Right atrium auricular region (tissue), 2 donors: ENCODE results near the gene OR10P1. TPM values are rescaled to one million over a fixed set of nuclear protein-coding genes. Genes with fewer than 3 reads are reported as not detected.
A peak's percentile ranks its signal among the peaks of the same experiment; 100 is the strongest.

Experiments used
- DNase-seq: peaks from one replicate; pipeline ENCODE4 v3.0.0-alpha.2; 2019; ENCODE audit warnings: low spot score
- H3K27ac ChIP-seq, 2 donors: fragments of 200-600 bp; sonication (generic); 1 replicate in 1 of 2; 2 replicates in 1 of 2; pipeline ENCODE4 v1.5.1; 2016 to 2019
- H3K27me3 ChIP-seq, 2 donors: fragments of 200-600 bp; sonication (generic); one replicate each; pipeline versions ENCODE4 v1.5.1 to v1.6.0; 2017 to 2019
- H3K36me3 ChIP-seq: fragments of 200-600 bp; sonication (generic); one replicate; pipeline ENCODE4 v1.5.1; 2016
- H3K4me1 ChIP-seq, 2 donors: fragments of 200-600 bp; sonication (generic); one replicate each; pipeline versions ENCODE4 v1.5.1 to v1.6.0; 2017 to 2019
- H3K4me3 ChIP-seq, 2 donors: fragments of 200-600 bp; sonication (generic); 1 replicate in 1 of 2; 2 replicates in 1 of 2; pipeline ENCODE4 v1.5.1; 2017 to 2019; ENCODE audit warnings: mild to moderate bottlenecking in 1 of 2, moderate library complexity in 1 of 2
- H3K9me3 ChIP-seq, 2 donors: fragments of 200-600 bp; sonication (generic); one replicate each; pipeline ENCODE4 v1.5.1; 2019
- total RNA-seq, 2 donors: library from RNA; depleted of rRNA; stranded (reverse); fragments of >200 nt; gene quantifications; one replicate each; pipeline ENCODE4 v1.1.0, GENCODE V29; 2016
- TF ChIP-seq, protein P1 (sequence below), 2 donors: fragments of 200-600 bp; sonication (generic); IDR thresholded peaks; one replicate each; pipeline ENCODE4 v1.5.1; 2019; ENCODE audit warnings: antibody characterized with exemption in 2 of 2

OR10P1 gene
- total RNA-seq, 2 donors from 2014 or later: not detected

DNA sequence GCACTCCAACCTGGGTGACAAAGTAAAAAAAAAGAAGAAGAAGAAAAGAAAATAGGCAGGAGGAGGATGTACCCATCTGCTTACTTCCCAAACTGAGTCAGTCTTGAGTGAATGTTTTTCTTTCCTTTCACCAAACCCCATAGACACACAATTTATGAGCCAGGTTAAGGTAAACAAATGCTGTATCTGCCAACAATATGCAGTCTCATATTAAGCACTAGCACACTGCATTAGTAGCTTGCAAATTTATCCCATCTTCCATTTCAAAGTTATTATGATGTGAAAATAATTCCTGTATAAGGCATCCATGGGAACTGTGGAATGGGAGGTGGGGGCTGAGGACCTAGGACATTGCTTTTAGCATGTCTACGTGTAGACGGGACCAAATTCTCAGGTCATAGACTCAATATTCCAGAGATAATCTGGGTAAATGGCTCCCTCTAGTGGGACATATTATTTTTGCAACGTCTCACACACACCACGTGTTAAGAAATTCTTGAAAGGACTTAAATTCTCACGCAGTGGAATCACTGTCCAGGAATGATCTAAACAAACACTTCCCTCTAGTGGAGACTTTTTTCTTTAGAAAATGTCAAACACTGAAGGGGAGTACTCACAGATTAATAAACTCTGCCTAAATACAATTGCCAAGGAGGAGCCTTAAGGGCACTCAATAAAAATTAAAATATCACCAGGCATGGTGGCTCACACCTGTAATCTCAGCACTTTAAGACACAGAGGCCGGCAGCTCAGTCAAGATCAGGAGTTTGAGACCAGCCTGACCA, 17.1 kb upstream of the OR10P1 start:
- Histone ChIP-seq H3K36me3 (no peaks in the 10 kb centered on the region), H3K4me3 (no peak overlapping the region), H3K27me3 (no peaks in the 10 kb centered on the region), H3K27ac (no peak overlapping the region), H3K9me3 (peaks cover 4 to 25% of the 10 kb centered on the region in 2 donors), H3K4me1 (no peaks in the 10 kb centered on the region)
- no peak for DNase-seq
- TF ChIP-seq, protein P1, sequence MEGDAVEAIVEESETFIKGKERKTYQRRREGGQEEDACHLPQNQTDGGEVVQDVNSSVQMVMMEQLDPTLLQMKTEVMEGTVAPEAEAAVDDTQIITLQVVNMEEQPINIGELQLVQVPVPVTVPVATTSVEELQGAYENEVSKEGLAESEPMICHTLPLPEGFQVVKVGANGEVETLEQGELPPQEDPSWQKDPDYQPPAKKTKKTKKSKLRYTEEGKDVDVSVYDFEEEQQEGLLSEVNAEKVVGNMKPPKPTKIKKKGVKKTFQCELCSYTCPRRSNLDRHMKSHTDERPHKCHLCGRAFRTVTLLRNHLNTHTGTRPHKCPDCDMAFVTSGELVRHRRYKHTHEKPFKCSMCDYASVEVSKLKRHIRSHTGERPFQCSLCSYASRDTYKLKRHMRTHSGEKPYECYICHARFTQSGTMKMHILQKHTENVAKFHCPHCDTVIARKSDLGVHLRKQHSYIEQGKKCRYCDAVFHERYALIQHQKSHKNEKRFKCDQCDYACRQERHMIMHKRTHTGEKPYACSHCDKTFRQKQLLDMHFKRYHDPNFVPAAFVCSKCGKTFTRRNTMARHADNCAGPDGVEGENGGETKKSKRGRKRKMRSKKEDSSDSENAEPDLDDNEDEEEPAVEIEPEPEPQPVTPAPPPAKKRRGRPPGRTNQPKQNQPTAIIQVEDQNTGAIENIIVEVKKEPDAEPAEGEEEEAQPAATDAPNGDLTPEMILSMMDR (IDR thresholded peaks at IDR 0.05): peak; percentile 78 to 87

DNA sequence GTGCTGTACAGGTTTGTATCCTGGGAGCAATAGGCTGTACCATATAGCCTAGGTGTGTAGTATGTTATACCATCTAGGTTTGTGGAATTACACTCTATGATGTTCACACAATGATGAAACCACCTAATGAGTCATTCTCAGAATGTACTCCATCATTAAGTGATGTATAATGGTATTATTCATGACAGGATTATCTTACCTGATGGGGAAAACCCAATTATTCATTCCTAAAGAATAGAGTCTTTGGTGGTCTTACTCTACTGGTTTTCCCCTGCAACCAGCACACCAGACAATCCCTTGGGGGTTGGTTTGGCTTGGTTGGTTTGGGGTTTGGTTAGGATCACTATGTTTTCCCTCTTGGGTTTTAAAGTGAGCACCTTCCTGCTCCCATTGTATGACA, 12.6 kb upstream of the OR10P1 start:
- Histone ChIP-seq H3K4me1 (peaks cover 0 to 4% of the 10 kb centered on the region in 2 donors), H3K4me3 (no peak overlapping the region), H3K36me3 (no peaks in the 10 kb centered on the region), H3K9me3 (no peaks in the 10 kb centered on the region), H3K27ac (no peak overlapping the region), H3K27me3 (no peaks in the 10 kb centered on the region)
- TF ChIP-seq, protein P1 (IDR thresholded peaks at IDR 0.05): no peak
- no peak for DNase-seq

DNA sequence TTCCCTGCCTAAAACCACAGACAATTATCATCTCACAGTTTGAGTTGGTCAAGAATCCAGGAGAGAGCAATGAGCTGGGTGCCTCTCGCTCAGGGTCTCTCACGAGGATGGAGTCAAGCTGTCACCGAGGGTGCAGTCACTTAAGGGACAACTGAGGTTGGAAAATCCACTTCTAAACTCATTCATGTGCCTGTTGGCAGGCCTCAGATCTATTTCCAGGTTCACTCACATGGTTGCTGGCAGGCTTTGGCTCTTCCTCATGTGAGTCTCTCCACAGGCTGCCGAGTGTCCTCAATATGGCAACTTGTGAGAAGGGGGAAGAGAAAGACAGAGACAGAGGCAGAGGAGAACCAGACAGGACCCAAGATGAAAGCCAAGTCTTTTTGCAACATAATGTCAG, 10.5 kb upstream of the OR10P1 start:
- no peaks in the 10 kb centered on the region for H3K36me3 ChIP-seq
- no peak overlapping the region for H3K4me3 ChIP-seq
- H3K9me3 ChIP-seq: no peaks in the 10 kb centered on the region
- peak overlapping the region; percentile 68 to 75 for H3K27ac ChIP-seq
- TF ChIP-seq, protein P1 (IDR thresholded peaks at IDR 0.05): no peak
- H3K4me1 ChIP-seq: peaks cover 0 to 9% of the 10 kb centered on the region in 2 donors
- DNase-seq: no peak
- H3K27me3 ChIP-seq: no peaks in the 10 kb centered on the region

DNA sequence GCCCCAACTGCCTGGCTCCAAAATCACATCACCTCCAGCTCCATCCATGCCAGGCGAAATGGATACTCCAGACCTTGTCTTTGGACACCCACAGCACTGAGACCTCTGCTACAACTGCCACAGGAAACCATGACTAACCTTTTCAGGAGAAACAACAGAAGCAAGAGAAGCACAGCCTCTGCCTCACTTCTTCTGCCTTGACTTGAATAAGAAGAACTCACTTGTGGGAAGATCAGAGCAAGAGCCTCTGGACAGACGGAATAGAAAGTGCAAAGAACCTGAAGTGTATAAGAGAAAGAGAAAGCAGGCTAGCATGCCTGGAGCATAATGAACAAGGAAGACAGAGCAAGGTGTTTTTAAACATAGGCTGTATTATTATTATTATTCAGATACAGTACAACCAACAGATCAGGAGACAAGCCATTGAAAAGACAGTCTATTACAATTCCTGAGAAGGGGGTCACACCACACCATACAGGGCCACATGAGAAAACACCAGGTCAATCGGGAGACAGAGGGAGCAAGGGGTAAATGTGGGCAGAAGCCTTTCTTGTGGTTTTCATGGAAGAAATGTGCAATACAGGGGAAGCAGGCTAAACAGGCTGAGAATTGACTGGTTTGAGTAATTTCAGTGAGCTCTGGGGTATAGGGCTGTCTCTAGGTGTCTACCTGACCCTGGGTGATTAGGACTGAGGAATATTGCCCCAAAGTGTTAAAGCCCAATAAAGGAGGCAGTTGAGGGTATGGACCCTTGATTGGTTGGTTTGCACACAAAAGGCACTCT, 7.4 kb upstream of the OR10P1 start:
- no peak for DNase-seq
- Histone ChIP-seq H3K9me3 (no peaks in the 10 kb centered on the region), H3K27ac (peak overlapping the region; percentile 82 to 92), H3K4me3 (no peak overlapping the region), H3K27me3 (no peaks in the 10 kb centered on the region), H3K4me1 (peaks cover 0 to 20% of the 10 kb centered on the region in 2 donors), H3K36me3 (no peaks in the 10 kb centered on the region)
- TF ChIP-seq, protein P1 (IDR thresholded peaks at IDR 0.05): no peak

DNA sequence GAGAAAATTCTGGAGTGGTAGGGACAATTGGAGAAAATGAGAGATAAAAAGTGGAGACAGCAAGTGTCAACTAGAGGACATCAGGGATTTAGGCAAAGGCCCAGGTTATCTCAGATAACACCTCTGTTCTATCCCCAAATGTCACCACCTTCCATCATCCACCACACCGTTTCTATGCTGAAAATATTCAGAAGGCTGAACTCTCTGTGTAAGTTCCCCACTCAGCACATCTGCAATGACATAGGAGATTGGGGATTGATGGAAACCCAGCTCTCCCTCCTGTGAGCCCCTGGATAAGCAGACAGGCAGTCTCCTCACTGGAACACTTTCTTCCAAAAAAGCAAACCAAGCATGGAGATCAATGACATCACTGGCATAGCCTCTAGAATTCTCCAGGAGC, 5.6 kb upstream of the OR10P1 start:
- Histone ChIP-seq H3K27ac (peak overlapping the region; percentile 82 to 92), H3K4me3 (no peak overlapping the region), H3K27me3 (no peaks in the 10 kb centered on the region), H3K9me3 (no peaks in the 10 kb centered on the region), H3K4me1 (peaks cover 0 to 17% of the 10 kb centered on the region in 2 donors), H3K36me3 (no peaks in the 10 kb centered on the region)
- DNase-seq: no peak
- TF ChIP-seq, protein P1 (IDR thresholded peaks at IDR 0.05): no peak
